SK-N-SH treated with all-trans-retinoic acid at 6 μM for 48 hours (cell line): ENCODE data around the gene BACH2.
"Not testable (repeated sequence)": the region's sequence is repeated elsewhere in the genome, so short reads cannot be mapped to it uniquely, and the experiment has no call there.

Experiments used
- GLIS3 ChIP-seq: fragments of 250-450 bp; sonication (Bioruptor Pico); IDR thresholded peaks from 2 replicates; pipeline ENCODE4 v1.5.0; 2020; ENCODE audit warnings: mild to moderate bottlenecking, moderate library complexity
- ISL1 ChIP-seq: fragments of 250-450 bp; sonication (Bioruptor Pico); IDR thresholded peaks from 2 replicates; pipeline ENCODE4 v2.1.2; 2022; ENCODE audit warnings: mild to moderate bottlenecking, moderate library complexity
- RARB ChIP-seq: fragments of 250-450 bp; sonication (Bioruptor Pico); IDR thresholded peaks from 2 replicates; pipeline ENCODE4 v1.8.0; 2021; ENCODE audit warnings: mild to moderate bottlenecking, moderate library complexity
- SNAI2 ChIP-seq: fragments of 250-450 bp; sonication (Bioruptor Pico); IDR thresholded peaks from 2 replicates; pipeline ENCODE4 v1.5.0; 2020; ENCODE audit warnings: mild to moderate bottlenecking, moderate library complexity
- TOX ChIP-seq: fragments of 250-450 bp; sonication (Bioruptor Pico); IDR thresholded peaks from 2 replicates; pipeline ENCODE4 v1.8.0; 2021; ENCODE audit warnings: mild to moderate bottlenecking, moderate library complexity, borderline replicate concordance
- ZFP3 ChIP-seq: fragments of 250-450 bp; sonication (Bioruptor Pico); IDR thresholded peaks from 2 replicates; pipeline ENCODE4 v1.5.0; 2020; ENCODE audit warnings: mild to moderate bottlenecking, moderate library complexity
- ZFP30 ChIP-seq: fragments of 450-650 bp; formaldehyde crosslinking; IDR thresholded peaks from 2 replicates; pipeline ENCODE4 v1.5.0; 2022; ENCODE audit warnings: mild to moderate bottlenecking, moderate library complexity
- TF ChIP-seq, protein P1 (sequence below): fragments of 250-450 bp; sonication (Bioruptor Pico); IDR thresholded peaks from 2 replicates; pipeline ENCODE4 v1.5.1; 2020; ENCODE audit warnings: low read depth, mild to moderate bottlenecking, moderate library complexity
- TF ChIP-seq, protein P2 (sequence below): fragments of 250-450 bp; sonication (Bioruptor Pico); IDR thresholded peaks from 2 replicates; pipeline ENCODE4 v1.8.0; 2020; ENCODE audit warnings: mild to moderate bottlenecking, moderate library complexity, borderline replicate concordance
- TF ChIP-seq, protein P3 (sequence below): fragments of 250-450 bp; sonication (Bioruptor Pico); IDR thresholded peaks from 2 replicates; pipeline ENCODE4 v1.5.0; 2020; ENCODE audit warnings: mild to moderate bottlenecking, moderate library complexity
- TF ChIP-seq, protein P4 (sequence below): fragments of 250-450 bp; sonication (Bioruptor Pico); IDR thresholded peaks from 2 replicates; pipeline ENCODE4 v1.5.1; 2021; ENCODE audit warnings: mild to moderate bottlenecking, moderate library complexity

DNA sequence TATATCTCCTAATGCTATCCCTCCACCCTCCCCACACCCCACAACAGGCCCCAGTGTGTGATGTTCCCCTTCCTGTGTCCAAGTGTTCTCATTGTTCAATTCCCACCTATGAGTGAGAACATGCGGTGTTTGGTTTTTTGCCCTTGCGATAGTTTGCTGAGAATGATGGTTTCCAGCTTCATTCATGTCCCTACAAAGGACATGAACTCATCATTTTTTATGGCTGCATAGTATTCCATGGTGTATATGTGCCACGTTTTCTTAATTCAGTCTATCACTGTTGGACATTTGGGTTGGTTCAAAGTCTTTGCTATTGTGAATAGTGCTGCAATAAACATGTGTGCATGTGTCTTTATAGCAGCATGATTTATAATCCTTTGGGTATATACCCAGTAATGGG lies 163.0 kb downstream of the BACH2 start:
- TF ChIP-seq ZFP3, TOX, GLIS3, RARB, SNAI2, ZFP30, ISL1 (CRISPR knock-in tag): not testable (repeated sequence)
- TF ChIP-seq, protein P1, sequence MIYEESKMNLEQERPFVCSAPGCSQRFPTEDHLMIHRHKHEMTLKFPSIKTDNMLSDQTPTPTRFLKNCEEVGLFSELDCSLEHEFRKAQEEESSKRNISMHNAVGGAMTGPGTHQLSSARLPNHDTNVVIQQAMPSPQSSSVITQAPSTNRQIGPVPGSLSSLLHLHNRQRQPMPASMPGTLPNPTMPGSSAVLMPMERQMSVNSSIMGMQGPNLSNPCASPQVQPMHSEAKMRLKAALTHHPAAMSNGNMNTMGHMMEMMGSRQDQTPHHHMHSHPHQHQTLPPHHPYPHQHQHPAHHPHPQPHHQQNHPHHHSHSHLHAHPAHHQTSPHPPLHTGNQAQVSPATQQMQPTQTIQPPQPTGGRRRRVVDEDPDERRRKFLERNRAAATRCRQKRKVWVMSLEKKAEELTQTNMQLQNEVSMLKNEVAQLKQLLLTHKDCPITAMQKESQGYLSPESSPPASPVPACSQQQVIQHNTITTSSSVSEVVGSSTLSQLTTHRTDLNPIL (CRISPR knock-in tag) = not testable (repeated sequence)
- TF ChIP-seq, protein P2, sequence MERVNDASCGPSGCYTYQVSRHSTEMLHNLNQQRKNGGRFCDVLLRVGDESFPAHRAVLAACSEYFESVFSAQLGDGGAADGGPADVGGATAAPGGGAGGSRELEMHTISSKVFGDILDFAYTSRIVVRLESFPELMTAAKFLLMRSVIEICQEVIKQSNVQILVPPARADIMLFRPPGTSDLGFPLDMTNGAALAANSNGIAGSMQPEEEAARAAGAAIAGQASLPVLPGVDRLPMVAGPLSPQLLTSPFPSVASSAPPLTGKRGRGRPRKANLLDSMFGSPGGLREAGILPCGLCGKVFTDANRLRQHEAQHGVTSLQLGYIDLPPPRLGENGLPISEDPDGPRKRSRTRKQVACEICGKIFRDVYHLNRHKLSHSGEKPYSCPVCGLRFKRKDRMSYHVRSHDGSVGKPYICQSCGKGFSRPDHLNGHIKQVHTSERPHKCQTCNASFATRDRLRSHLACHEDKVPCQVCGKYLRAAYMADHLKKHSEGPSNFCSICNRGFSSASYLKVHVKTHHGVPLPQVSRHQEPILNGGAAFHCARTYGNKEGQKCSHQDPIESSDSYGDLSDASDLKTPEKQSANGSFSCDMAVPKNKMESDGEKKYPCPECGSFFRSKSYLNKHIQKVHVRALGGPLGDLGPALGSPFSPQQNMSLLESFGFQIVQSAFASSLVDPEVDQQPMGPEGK (CRISPR knock-in tag) = not testable (repeated sequence)
- TF ChIP-seq, protein P3, sequence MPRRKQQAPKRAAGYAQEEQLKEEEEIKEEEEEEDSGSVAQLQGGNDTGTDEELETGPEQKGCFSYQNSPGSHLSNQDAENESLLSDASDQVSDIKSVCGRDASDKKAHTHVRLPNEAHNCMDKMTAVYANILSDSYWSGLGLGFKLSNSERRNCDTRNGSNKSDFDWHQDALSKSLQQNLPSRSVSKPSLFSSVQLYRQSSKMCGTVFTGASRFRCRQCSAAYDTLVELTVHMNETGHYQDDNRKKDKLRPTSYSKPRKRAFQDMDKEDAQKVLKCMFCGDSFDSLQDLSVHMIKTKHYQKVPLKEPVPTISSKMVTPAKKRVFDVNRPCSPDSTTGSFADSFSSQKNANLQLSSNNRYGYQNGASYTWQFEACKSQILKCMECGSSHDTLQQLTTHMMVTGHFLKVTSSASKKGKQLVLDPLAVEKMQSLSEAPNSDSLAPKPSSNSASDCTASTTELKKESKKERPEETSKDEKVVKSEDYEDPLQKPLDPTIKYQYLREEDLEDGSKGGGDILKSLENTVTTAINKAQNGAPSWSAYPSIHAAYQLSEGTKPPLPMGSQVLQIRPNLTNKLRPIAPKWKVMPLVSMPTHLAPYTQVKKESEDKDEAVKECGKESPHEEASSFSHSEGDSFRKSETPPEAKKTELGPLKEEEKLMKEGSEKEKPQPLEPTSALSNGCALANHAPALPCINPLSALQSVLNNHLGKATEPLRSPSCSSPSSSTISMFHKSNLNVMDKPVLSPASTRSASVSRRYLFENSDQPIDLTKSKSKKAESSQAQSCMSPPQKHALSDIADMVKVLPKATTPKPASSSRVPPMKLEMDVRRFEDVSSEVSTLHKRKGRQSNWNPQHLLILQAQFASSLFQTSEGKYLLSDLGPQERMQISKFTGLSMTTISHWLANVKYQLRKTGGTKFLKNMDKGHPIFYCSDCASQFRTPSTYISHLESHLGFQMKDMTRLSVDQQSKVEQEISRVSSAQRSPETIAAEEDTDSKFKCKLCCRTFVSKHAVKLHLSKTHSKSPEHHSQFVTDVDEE = not testable (repeated sequence)
- TF ChIP-seq, protein P4, sequence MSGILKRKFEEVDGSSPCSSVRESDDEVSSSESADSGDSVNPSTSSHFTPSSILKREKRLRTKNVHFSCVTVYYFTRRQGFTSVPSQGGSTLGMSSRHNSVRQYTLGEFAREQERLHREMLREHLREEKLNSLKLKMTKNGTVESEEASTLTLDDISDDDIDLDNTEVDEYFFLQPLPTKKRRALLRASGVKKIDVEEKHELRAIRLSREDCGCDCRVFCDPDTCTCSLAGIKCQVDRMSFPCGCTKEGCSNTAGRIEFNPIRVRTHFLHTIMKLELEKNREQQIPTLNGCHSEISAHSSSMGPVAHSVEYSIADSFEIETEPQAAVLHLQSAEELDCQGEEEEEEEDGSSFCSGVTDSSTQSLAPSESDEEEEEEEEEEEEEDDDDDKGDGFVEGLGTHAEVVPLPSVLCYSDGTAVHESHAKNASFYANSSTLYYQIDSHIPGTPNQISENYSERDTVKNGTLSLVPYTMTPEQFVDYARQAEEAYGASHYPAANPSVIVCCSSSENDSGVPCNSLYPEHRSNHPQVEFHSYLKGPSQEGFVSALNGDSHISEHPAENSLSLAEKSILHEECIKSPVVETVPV (CRISPR knock-in tag) = not testable (repeated sequence)
